Thyroid gland (tissue), 4 donors: ENCODE results near the gene PRLHR. TPM values are rescaled to one million over a fixed set of nuclear protein-coding genes. Genes with fewer than 3 reads are reported as not detected.
"Not testable (repeated sequence)": the region's sequence is repeated elsewhere in the genome, so short reads cannot be mapped to it uniquely, and the experiment has no call there.

Experiments used
- DNase-seq, 2 donors: peaks; one replicate each; pipeline ENCODE4 v3.0.0-alpha.2; 2019
- H3K27ac ChIP-seq, 3 donors: fragments of 200-600 bp; sonication (generic); 1 replicate in 2 of 3; 2 replicates in 1 of 3; pipeline ENCODE4 v1.5.1; 2016 to 2019; ENCODE audit warnings: mild to moderate bottlenecking in 1 of 3, moderate library complexity in 1 of 3
- H3K27me3 ChIP-seq: fragments of 200-600 bp; sonication (generic); one replicate; pipeline ENCODE4 v1.5.1; 2019
- H3K36me3 ChIP-seq, 2 donors: fragments of 200-600 bp; sonication (generic); one replicate each; pipeline ENCODE4 v1.5.1; 2016 to 2019
- H3K4me1 ChIP-seq, 2 donors: fragments of 200-600 bp; sonication (generic); one replicate each; pipeline ENCODE4 v1.5.1; 2017 to 2019
- H3K4me3 ChIP-seq, 3 donors: fragments of 200-600 bp; sonication (generic); replicated peaks in 1 of 3; 1 replicate in 2 of 3; 2 replicates in 1 of 3; pipeline ENCODE4 v1.5.1; 2016; ENCODE audit warnings: mild to moderate bottlenecking in 1 of 3
- H3K9me3 ChIP-seq: fragments of 200-600 bp; sonication (generic); one replicate; pipeline ENCODE4 v1.5.1; 2017
- POLR2A ChIP-seq, 2 donors: fragments of 450-650 bp; IDR thresholded peaks; one replicate each; pipeline ENCODE4 v1.6.1; 2017; ENCODE audit warnings: antibody characterized with exemption in 2 of 2, mild to moderate bottlenecking in 2 of 2, moderate library complexity in 1 of 2
- WGBS, 2 donors: methylation state at CpG; one replicate each; pipeline ENCODE4 v1.1.5; 2017; 5-methylcytosine and 5-hydroxymethylcytosine counted together
- intact Hi-C: fragments of 100-400 bp; cut with DNase I; formaldehyde crosslinking; loops from one replicate; pipeline ENCODE4 v1.15.1; 2023
- total RNA-seq, 4 donors: library from RNA; depleted of rRNA; stranded (reverse); fragments of >200 nt; gene quantifications; one replicate each; pipeline ENCODE4 v1.2.3, GENCODE V29; 2016
- TF ChIP-seq, protein P1 (sequence below), 6 experiments: fragments of 200-600 bp in 3 of 6; fragments of 450-650 bp in 3 of 6; sonication (generic) in 3 of 6; IDR thresholded peaks; one replicate each; pipeline ENCODE4 v1.5.1; 2016 to 2019; ENCODE audit warnings: antibody characterized with exemption in 6 of 6, mild to moderate bottlenecking in 2 of 6, inconsistent platforms in 1 of 6, moderate library complexity in 1 of 6

The PRLHR gene
- total RNA-seq, 4 donors from 2014 or later = not detected

DNA sequence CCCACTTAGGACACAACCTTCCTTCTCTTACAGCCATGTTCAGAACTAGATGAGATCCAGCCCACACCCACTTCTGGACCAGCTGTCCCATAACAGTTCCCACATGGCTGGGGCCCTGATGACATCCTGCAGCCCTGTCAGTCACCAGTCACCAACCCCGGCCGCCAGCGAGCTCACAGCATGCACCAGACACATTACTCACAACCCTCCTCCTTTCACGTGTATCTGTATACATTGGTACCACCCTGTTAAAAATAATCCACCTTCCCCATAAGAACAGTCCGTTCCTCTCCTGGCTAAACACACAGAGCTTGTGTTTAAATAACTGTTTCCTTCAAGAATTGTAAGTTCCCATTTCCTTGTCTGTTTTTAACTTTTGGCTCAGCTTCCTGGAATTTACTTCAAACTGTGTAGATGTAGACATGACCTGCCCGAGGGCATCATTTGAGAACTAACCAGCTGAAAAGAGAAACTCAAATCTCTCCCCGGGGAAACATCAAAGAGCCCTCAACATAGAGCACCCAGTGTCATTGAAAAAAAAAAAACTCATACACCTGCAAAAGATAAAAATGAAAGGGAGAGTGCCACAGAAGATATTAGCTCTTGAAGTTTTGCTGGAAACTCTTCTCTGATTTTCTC, 26.0 kb upstream of the PRLHR start:
- intact Hi-C loops = no loop called here
- no peaks in the 10 kb centered on the region for H3K4me1 ChIP-seq
- DNase-seq = no peak
- H3K4me3 ChIP-seq = no peak overlapping the region
- 22 to 23% methylated on average over 7 of the region's 7 CpGs for WGBS, 2 donors
- no peaks in the 10 kb centered on the region for H3K27me3 ChIP-seq
- no peaks in the 10 kb centered on the region for H3K9me3 ChIP-seq
- TF ChIP-seq, protein P1, sequence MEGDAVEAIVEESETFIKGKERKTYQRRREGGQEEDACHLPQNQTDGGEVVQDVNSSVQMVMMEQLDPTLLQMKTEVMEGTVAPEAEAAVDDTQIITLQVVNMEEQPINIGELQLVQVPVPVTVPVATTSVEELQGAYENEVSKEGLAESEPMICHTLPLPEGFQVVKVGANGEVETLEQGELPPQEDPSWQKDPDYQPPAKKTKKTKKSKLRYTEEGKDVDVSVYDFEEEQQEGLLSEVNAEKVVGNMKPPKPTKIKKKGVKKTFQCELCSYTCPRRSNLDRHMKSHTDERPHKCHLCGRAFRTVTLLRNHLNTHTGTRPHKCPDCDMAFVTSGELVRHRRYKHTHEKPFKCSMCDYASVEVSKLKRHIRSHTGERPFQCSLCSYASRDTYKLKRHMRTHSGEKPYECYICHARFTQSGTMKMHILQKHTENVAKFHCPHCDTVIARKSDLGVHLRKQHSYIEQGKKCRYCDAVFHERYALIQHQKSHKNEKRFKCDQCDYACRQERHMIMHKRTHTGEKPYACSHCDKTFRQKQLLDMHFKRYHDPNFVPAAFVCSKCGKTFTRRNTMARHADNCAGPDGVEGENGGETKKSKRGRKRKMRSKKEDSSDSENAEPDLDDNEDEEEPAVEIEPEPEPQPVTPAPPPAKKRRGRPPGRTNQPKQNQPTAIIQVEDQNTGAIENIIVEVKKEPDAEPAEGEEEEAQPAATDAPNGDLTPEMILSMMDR (IDR thresholded peaks at IDR 0.05) = no peak
- TF ChIP-seq POLR2A (IDR thresholded peaks at IDR 0.05) = no peak
- H3K27ac ChIP-seq = no peak overlapping the region
- no peaks in the 10 kb centered on the region for H3K36me3 ChIP-seq

DNA sequence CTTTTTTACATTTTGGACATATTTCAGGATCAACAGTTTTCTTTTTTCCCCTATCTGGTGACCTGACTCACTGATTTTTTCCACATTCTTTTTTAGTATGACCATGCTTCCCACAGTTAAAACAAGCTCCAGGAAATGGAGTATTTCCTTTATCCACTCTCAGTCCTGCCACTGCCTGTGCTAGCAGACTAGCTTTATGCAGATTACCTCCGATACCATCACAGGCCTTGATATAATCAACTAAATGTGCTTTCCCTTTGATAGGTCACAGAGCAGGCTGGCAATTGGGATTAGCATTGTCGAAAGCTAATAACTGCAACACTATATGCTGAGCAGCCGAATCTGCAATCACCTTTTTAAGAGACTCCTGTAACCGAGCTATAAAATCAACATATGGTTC, 18.4 kb upstream of the PRLHR start:
- H3K36me3 ChIP-seq, DNase-seq, H3K4me3 ChIP-seq, H3K27ac ChIP-seq, intact Hi-C loops, H3K4me1 ChIP-seq, H3K27me3 ChIP-seq, H3K9me3 ChIP-seq: not testable (repeated sequence)
- 63% methylated on average over 4 of the region's 4 CpGs for WGBS, 2 donors

DNA sequence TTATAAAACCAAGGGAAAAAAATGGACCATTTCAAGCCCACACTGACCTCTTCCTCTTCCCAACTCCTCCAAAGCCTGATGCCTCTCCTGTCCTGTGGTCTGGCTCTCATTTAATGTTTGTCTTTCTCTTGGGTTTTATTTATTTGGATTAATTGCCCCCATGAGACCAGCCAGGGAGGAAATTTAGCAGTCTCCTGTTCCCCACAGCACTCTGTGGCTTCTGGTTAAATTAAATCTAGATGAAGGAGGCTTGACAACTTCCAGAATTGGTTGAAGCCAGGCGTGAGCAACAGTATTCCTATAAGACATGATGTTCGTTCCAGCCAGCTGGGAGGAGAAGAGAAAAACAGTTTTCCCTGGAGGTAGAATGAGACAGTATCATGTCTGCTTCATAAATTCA, 15.1 kb upstream of the PRLHR start:
- no peak for DNase-seq
- Histone ChIP-seq H3K36me3 (no peaks in the 10 kb centered on the region), H3K9me3 (no peaks in the 10 kb centered on the region), H3K27me3 (no peaks in the 10 kb centered on the region), H3K27ac (no peak overlapping the region), H3K4me1 (no peaks in the 10 kb centered on the region), H3K4me3 (no peak overlapping the region)
- intact Hi-C loops = no loop called here
- no peak for TF ChIP-seq POLR2A (IDR thresholded peaks at IDR 0.05)
- TF ChIP-seq, protein P1 (IDR thresholded peaks at IDR 0.05) = no peak
- 50 to 65% methylated on average over 2 of the region's 2 CpGs for WGBS, 2 donors

DNA sequence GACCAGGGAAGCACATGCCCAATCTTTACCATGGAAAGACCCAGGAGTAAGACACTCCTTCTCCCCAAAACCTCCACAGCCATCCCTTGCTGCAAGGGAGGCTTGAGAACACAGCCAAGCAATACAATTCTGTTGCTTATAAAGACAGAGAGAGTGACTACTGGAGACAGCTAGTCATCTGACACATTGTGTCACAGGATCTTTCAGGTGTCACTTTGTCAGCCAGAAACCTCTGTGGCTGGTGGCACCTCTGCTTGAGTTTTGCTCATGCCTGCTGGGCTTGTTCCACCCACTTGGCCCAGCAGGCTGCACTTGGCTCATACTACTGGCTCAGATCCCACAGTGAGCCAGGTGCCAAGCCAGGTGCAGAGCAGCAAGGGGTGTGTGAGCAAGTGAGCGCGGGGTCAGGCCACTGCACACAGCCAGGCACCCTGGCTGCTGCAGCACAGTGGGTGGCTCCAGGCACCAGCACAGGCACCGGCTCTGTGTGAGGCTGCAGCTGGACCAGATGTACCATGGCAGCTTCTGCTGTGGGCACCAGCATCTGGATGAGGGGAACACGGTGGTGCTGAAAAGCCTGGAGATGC, 12.4 kb upstream of the PRLHR start:
- Histone ChIP-seq H3K9me3 (no peaks in the 10 kb centered on the region), H3K4me1 (no peaks in the 10 kb centered on the region)

DNA sequence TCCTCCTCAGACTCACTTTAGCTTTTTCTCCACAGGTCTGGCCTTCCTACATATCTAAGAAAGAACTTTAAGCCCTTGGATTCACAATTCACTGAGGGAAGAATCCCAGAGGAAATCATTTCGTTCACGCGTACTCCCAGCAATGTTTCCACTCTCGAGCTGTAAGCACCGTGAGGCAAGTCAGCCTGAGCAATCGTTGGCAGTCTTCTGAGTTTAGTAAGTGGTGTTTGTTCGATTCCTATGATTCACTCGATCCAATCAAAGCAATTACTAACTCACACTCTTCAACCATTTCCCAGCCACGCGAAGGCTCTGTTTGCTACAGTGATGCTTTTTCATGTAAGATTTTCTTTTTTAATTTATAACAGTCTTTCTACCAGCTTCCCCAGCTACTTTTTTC, 10.2 kb upstream of the PRLHR start:
- no peak for DNase-seq
- no peaks in the 10 kb centered on the region for H3K9me3 ChIP-seq
- TF ChIP-seq, protein P1 (IDR thresholded peaks at IDR 0.05) = no peak
- TF ChIP-seq POLR2A (IDR thresholded peaks at IDR 0.05) = no peak
- no peaks in the 10 kb centered on the region for H3K36me3 ChIP-seq
- H3K27ac ChIP-seq = no peak overlapping the region
- H3K27me3 ChIP-seq = no peaks in the 10 kb centered on the region
- H3K4me3 ChIP-seq = no peak overlapping the region
- 79 to 83% methylated on average over 10 of the region's 10 CpGs for WGBS, 2 donors
- H3K4me1 ChIP-seq = no peaks in the 10 kb centered on the region
- intact Hi-C loops = no loop called here

More for the DNA sequence above, 12.4 kb upstream of the PRLHR start:
- H3K4me3 ChIP-seq = no peak overlapping the region
- 95% methylated on average over 3 of the region's 4 CpGs; no CpG with 5 or more reads in 1 of the 2 donors for WGBS, 2 donors
- H3K36me3 ChIP-seq = no peaks in the 10 kb centered on the region
- no peak overlapping the region for H3K27ac ChIP-seq
- TF ChIP-seq, protein P1 (IDR thresholded peaks at IDR 0.05) = no peak
- TF ChIP-seq POLR2A (IDR thresholded peaks at IDR 0.05) = no peak
- DNase-seq = no peak
- intact Hi-C loops = no loop called here
- H3K27me3 ChIP-seq = no peaks in the 10 kb centered on the region
